Measurements from ENCODE around the gene KMT2E.

The KMT2E gene

GRCh38 chr7:104976966-104977636 is 36.9 kb upstream of the KMT2E start:
- Histone ChIP-seq H2BK5ac (ENCODE audit: low read depth, low read length, poor library complexity, severe bottlenecking) (no peak overlapping the region), H3K18ac (ENCODE audit: low read depth in 1 of 2, low read length in 2 of 2) (no peak overlapping the region), H3K36me3 (ENCODE audit: control insufficient read depth in 1 of 2, insufficient read depth in 2 of 2, low read depth in 1 of 2, low read length in 2 of 2) (peaks cover 0 to 17% of the 10 kb centered on the region in 2 experiments), H2BK12ac (ENCODE audit: low read length in 2 of 2) (no peak overlapping the region), H2AK5ac (ENCODE audit: low read length, severe bottlenecking) (no peak overlapping the region), H3K4ac (ENCODE audit: low read depth in 1 of 2, low read length in 2 of 2) (no peak overlapping the region), H3K79me1 (replicated peaks; ENCODE audit: low read length, poor library complexity, severe bottlenecking) (peaks cover 5% of the 10 kb centered on the region), H4K8ac (ENCODE audit: low read length) (no peak overlapping the region), H3K27me3 (ENCODE audit: control insufficient read depth in 1 of 2, insufficient read depth in 1 of 2, low read length in 2 of 2) (no peaks in the 10 kb centered on the region), H2AFZ (ENCODE audit: low read depth, low read length) (no peak overlapping the region), H3K4me2 (ENCODE audit: low read length, poor library complexity, severe bottlenecking) (no peak overlapping the region), H2BK120ac (ENCODE audit: low read depth, low read length) (no peak overlapping the region), H3K14ac (ENCODE audit: low read length in 2 of 2) (no peak overlapping the region), H2BK15ac (ENCODE audit: low read depth, poor library complexity, severe bottlenecking) (no peak overlapping the region), H4K91ac (ENCODE audit: low read length) (peak overlapping the region; percentile 55), H3K4me1 (ENCODE audit: control insufficient read depth, insufficient read depth, low read depth, low read length) (peaks cover 14% of the 10 kb centered on the region), H3K23ac (ENCODE audit: low read length in 2 of 2) (no peak overlapping the region), H3K27ac (ENCODE audit: low read length, poor library complexity, severe bottlenecking) (no peak overlapping the region), H3K9me3 (ENCODE audit: control insufficient read depth, low read length) (no peaks in the 10 kb centered on the region), H3K4me3 (ENCODE audit: insufficient read depth in 1 of 2, low read depth in 1 of 2, low read length in 2 of 2) (no peak overlapping the region), H3K9ac (ENCODE audit: low read length) (peak overlapping the region; percentile 98)
- 93% methylated on average over 2 of the region's 3 CpGs for WGBS
- DNase-seq, result no peak

GRCh38 chr7:104978460-104978859 is 35.5 kb upstream of the KMT2E start:
- no peaks in the 10 kb centered on the region for H3K9me3 ChIP-seq (ENCODE audit: control insufficient read depth, low read length)
- DNase-seq, result no peak
- H2BK120ac ChIP-seq (ENCODE audit: low read depth, low read length), result no peak overlapping the region
- no peak overlapping the region for H3K27ac ChIP-seq (ENCODE audit: low read length, poor library complexity, severe bottlenecking)
- peak overlapping the region; percentile 98 for H3K9ac ChIP-seq (ENCODE audit: low read length)
- no peak overlapping the region for H3K4me3 ChIP-seq (ENCODE audit: insufficient read depth in 1 of 2, low read depth in 1 of 2, low read length in 2 of 2)
- no peak overlapping the region for H4K8ac ChIP-seq (ENCODE audit: low read length)
- H3K18ac ChIP-seq (ENCODE audit: low read depth in 1 of 2, low read length in 2 of 2), result no peak overlapping the region
- WGBS, result 0% methylated on average over 1 of the region's 1 CpG
- H4K91ac ChIP-seq (ENCODE audit: low read length), result no peak overlapping the region
- no peak overlapping the region for H2BK12ac ChIP-seq (ENCODE audit: low read length in 2 of 2)
- no peak overlapping the region for H3K4me2 ChIP-seq (ENCODE audit: low read length, poor library complexity, severe bottlenecking)
- H3K14ac ChIP-seq (ENCODE audit: low read length in 2 of 2), result no peak overlapping the region
- H3K4ac ChIP-seq (ENCODE audit: low read depth in 1 of 2, low read length in 2 of 2), result no peak overlapping the region
- H3K23ac ChIP-seq (ENCODE audit: low read length in 2 of 2), result no peak overlapping the region
- no peak overlapping the region for H2BK5ac ChIP-seq (ENCODE audit: low read depth, low read length, poor library complexity, severe bottlenecking)
- peaks cover 13% of the 10 kb centered on the region for H3K4me1 ChIP-seq (ENCODE audit: control insufficient read depth, insufficient read depth, low read depth, low read length)
- H3K79me1 ChIP-seq (replicated peaks; ENCODE audit: low read length, poor library complexity, severe bottlenecking), result peaks cover 7% of the 10 kb centered on the region
- H2BK15ac ChIP-seq (ENCODE audit: low read depth, poor library complexity, severe bottlenecking), result no peak overlapping the region
- H3K27me3 ChIP-seq (ENCODE audit: control insufficient read depth in 1 of 2, insufficient read depth in 1 of 2, low read length in 2 of 2), result no peaks in the 10 kb centered on the region
- peaks cover 0 to 21% of the 10 kb centered on the region in 2 experiments for H3K36me3 ChIP-seq (ENCODE audit: control insufficient read depth in 1 of 2, insufficient read depth in 2 of 2, low read depth in 1 of 2, low read length in 2 of 2)
- no peak overlapping the region for H2AK5ac ChIP-seq (ENCODE audit: low read length, severe bottlenecking)
- no peak overlapping the region for H2AFZ ChIP-seq (ENCODE audit: low read depth, low read length)

- no peak overlapping the region for H4K8ac ChIP-seq (ENCODE audit: low read length)
- peak overlapping the region in 1 of 2 experiments; percentile 18 for H3K18ac ChIP-seq (ENCODE audit: low read depth in 1 of 2, low read length in 2 of 2)
- H2AK5ac ChIP-seq (ENCODE audit: low read length, severe bottlenecking), result peak overlapping the region; percentile 18
- H3K79me1 ChIP-seq (replicated peaks; ENCODE audit: low read length, poor library complexity, severe bottlenecking), result peaks cover 8% of the 10 kb centered on the region
- no peak overlapping the region for H3K14ac ChIP-seq (ENCODE audit: low read length in 2 of 2)
- WGBS, result 33% methylated on average over 4 of the region's 4 CpGs
- H3K4ac ChIP-seq (ENCODE audit: low read depth in 1 of 2, low read length in 2 of 2), result no peak overlapping the region
- no peak overlapping the region for H2BK5ac ChIP-seq (ENCODE audit: low read depth, low read length, poor library complexity, severe bottlenecking)
- H4K91ac ChIP-seq (ENCODE audit: low read length), result no peak overlapping the region
- H3K9ac ChIP-seq (ENCODE audit: low read length), result peak overlapping the region; percentile 98
- H2BK12ac ChIP-seq (ENCODE audit: low read length in 2 of 2), result no peak overlapping the region
- no peak overlapping the region for H2AFZ ChIP-seq (ENCODE audit: low read depth, low read length)
- H3K4me2 ChIP-seq (ENCODE audit: low read length, poor library complexity, severe bottlenecking), result peak overlapping the region; percentile 2
- H3K27me3 ChIP-seq (ENCODE audit: control insufficient read depth in 1 of 2, insufficient read depth in 1 of 2, low read length in 2 of 2), result no peaks in the 10 kb centered on the region
- no peaks in the 10 kb centered on the region for H3K9me3 ChIP-seq (ENCODE audit: control insufficient read depth, low read length)
- no peak overlapping the region for H2BK15ac ChIP-seq (ENCODE audit: low read depth, poor library complexity, severe bottlenecking)
- peak; percentile 85 for DNase-seq
- no peak overlapping the region for H2BK120ac ChIP-seq (ENCODE audit: low read depth, low read length)
- H3K4me3 ChIP-seq (ENCODE audit: insufficient read depth in 1 of 2, low read depth in 1 of 2, low read length in 2 of 2), result peak overlapping the region in 1 of 2 experiments; percentile 6
- peaks cover 0 to 21% of the 10 kb centered on the region in 2 experiments for H3K36me3 ChIP-seq (ENCODE audit: control insufficient read depth in 1 of 2, insufficient read depth in 2 of 2, low read depth in 1 of 2, low read length in 2 of 2)
- no peak overlapping the region for H3K23ac ChIP-seq (ENCODE audit: low read length in 2 of 2)
- peaks cover 12% of the 10 kb centered on the region for H3K4me1 ChIP-seq (ENCODE audit: control insufficient read depth, insufficient read depth, low read depth, low read length)
- peak overlapping the region; percentile 21 for H3K27ac ChIP-seq (ENCODE audit: low read length, poor library complexity, severe bottlenecking)
Measured at GRCh38 chr7:104979167-104979841, 34.7 kb upstream of the KMT2E start.

- H4K91ac ChIP-seq (ENCODE audit: low read length), result no peak overlapping the region
- H3K23ac ChIP-seq (ENCODE audit: low read length in 2 of 2), result no peak overlapping the region
- H3K18ac ChIP-seq (ENCODE audit: low read depth in 1 of 2, low read length in 2 of 2), result no peak overlapping the region
- DNase-seq, result no peak
- no peak overlapping the region for H2BK120ac ChIP-seq (ENCODE audit: low read depth, low read length)
- H2BK12ac ChIP-seq (ENCODE audit: low read length in 2 of 2), result no peak overlapping the region
- H3K4me1 ChIP-seq (ENCODE audit: control insufficient read depth, insufficient read depth, low read depth, low read length), result peaks cover 11% of the 10 kb centered on the region
- no peak overlapping the region for H3K4ac ChIP-seq (ENCODE audit: low read depth in 1 of 2, low read length in 2 of 2)
- H2AK5ac ChIP-seq (ENCODE audit: low read length, severe bottlenecking), result peak overlapping the region; percentile 21
- H2BK5ac ChIP-seq (ENCODE audit: low read depth, low read length, poor library complexity, severe bottlenecking), result no peak overlapping the region
- peaks cover 0 to 28% of the 10 kb centered on the region in 2 experiments for H3K36me3 ChIP-seq (ENCODE audit: control insufficient read depth in 1 of 2, insufficient read depth in 2 of 2, low read depth in 1 of 2, low read length in 2 of 2)
- peak overlapping the region; percentile 98 for H3K9ac ChIP-seq (ENCODE audit: low read length)
- 81% methylated on average over 5 of the region's 5 CpGs for WGBS
- H2AFZ ChIP-seq (ENCODE audit: low read depth, low read length), result no peak overlapping the region
- H3K9me3 ChIP-seq (ENCODE audit: control insufficient read depth, low read length), result no peaks in the 10 kb centered on the region
- peaks cover 8% of the 10 kb centered on the region for H3K79me1 ChIP-seq (replicated peaks; ENCODE audit: low read length, poor library complexity, severe bottlenecking)
- no peaks in the 10 kb centered on the region for H3K27me3 ChIP-seq (ENCODE audit: control insufficient read depth in 1 of 2, insufficient read depth in 1 of 2, low read length in 2 of 2)
- H3K4me2 ChIP-seq (ENCODE audit: low read length, poor library complexity, severe bottlenecking), result no peak overlapping the region
- H2BK15ac ChIP-seq (ENCODE audit: low read depth, poor library complexity, severe bottlenecking), result no peak overlapping the region
- H3K14ac ChIP-seq (ENCODE audit: low read length in 2 of 2), result no peak overlapping the region
- H3K4me3 ChIP-seq (ENCODE audit: insufficient read depth in 1 of 2, low read depth in 1 of 2, low read length in 2 of 2), result no peak overlapping the region
- H4K8ac ChIP-seq (ENCODE audit: low read length), result no peak overlapping the region
- no peak overlapping the region for H3K27ac ChIP-seq (ENCODE audit: low read length, poor library complexity, severe bottlenecking)
Measured at GRCh38 chr7:104980440-104980839, 33.6 kb upstream of the KMT2E start.

Data from mesenchymal stem cell (in vitro differentiated cells and primary cell).